ENCODE results near the gene SRCAP. TPM values are rescaled to one million over a fixed set of nuclear protein-coding genes. Genes with fewer than 3 reads are reported as not detected.

Gene SRCAP
- total RNA-seq, 1 donor from 2014 or later, result 47.8 TPM

DNA sequence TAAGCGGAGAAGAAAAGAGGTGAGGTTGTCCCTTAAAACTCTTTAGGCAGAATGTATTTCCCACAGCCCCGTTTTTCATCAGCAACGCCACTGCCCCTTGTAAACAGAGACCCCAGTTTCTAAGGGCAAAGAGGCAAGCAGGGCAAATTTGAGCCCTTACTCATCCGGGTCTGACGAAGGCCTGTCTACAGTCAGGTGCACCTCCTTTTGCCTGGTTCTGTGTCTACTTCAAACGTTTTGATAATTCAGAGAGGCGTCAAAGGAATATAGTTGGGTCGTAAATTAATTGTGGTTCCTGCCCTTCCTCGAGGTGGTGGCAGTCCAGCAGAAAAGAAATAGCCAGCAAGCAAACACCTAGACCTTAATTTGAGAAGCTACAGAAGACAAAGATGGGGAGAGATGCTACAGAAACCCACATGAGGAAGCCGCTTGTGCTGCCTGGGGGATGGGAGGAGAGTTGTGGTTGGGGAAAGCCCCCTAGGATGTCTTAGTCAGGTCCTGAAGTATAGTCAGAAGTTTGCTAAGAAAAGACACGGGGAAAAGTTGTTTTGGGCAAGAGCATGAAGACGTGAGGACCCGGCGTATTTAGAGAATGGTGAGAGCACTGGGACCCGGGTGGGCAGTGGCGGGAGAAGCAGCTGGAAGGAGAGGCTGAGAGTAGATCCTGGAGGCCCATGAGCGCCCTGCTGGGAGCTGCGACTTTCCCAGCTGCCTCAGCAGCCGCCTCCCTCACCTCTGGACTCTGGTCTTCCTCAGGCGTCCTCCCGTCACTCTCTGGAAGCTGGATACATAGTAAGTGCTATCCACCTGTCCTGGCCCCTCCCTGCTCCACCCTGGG lies 38.3 kb upstream of the SRCAP start:
- no peak for DNase-seq (ENCODE audit: low spot score)
- intact Hi-C loops (cut with DNase I), result no loop called here

DNA sequence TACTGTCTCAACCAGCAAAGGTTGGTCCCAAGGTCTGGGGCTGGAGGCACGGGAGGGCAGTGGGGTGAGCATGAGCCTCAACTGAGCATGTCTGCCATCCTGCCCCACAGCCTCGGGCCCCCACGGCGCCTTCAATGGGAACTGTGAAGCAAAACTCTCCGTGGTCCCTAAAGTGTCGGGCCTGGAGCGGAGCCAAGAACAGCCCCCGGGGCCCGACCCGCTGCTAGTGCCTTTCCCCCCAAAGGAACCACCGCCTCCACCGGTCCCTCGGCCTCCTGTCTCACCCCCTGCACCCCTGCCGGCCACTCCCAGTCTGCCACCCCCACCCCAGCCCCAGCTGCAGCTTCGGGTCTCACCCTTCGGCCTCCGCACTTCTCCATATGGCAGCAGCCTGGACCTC lies 36.5 kb upstream of the SRCAP start:
- no peak for DNase-seq (ENCODE audit: low spot score)
- intact Hi-C loops (cut with DNase I), result no loop called here

DNA sequence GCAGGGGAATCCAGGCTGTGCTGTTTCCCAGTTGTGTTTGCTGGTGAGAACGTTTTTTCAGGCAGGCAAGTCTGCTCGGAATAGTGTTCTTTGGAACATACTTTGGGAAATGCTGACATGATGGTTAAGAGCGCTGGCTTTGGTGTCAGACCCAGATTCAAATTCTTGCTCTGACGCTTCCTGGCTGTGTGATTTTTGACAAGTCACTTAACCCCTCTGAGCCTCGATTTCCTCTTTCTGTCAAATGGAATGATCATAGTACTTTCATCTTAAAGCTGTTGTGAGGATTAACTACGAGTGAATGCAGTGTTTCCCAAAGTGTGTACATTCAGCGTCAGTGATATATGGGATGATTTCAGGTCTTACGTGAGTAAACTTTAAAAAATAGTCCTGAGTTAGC lies 35.9 kb upstream of the SRCAP start:
- intact Hi-C loops (cut with DNase I), result no loop called here
- no peak for DNase-seq (ENCODE audit: low spot score)

DNA sequence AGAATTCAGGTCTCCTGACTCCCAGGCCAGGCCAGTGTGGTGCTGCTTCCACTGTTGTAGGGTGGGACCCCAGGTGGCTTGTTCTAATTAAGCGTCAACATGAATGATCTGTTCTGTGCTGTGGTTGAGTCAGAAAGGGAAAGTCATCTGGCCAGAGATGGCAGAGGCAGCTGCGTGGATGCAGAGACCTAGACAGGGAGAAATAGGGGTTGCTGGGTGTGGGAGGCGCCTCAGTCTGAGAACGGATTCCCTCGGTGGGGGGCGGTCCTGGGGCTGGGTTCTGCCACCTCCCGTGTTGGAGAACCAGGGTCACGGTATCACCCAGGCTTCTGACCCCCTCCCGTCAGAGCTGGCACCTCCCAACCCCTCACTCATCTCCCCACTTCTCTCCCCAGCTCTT lies 35.2 kb upstream of the SRCAP start:
- no peak for DNase-seq (ENCODE audit: low spot score)
- intact Hi-C loops (cut with DNase I), result no loop called here

DNA sequence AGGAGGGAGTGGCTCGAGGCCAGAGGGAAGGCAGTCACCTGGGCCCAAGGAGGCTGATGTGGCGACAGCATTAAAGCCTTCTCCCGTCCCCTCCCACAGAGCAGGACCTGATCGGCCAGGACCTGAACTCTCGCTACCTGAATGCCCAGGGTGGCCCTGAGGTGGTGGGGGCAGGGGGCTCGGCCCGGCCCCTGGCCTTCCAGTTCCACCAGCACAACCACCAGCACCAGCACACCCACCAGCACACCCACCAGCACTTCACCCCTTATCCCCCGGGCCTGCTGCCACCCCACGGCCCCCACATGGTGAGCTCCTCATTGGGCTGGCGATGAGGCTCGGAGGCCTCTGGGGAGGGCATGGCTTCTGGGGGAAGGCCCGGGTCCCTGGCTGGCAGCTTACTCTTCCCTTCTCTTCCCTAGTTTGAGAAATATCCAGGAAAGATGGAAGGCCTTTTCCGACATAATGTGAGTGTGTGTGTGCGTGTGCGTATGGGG lies 34.3 kb upstream of the SRCAP start:
- no peak for DNase-seq (ENCODE audit: low spot score)
- intact Hi-C loops (cut with DNase I), result no loop called here

DNA sequence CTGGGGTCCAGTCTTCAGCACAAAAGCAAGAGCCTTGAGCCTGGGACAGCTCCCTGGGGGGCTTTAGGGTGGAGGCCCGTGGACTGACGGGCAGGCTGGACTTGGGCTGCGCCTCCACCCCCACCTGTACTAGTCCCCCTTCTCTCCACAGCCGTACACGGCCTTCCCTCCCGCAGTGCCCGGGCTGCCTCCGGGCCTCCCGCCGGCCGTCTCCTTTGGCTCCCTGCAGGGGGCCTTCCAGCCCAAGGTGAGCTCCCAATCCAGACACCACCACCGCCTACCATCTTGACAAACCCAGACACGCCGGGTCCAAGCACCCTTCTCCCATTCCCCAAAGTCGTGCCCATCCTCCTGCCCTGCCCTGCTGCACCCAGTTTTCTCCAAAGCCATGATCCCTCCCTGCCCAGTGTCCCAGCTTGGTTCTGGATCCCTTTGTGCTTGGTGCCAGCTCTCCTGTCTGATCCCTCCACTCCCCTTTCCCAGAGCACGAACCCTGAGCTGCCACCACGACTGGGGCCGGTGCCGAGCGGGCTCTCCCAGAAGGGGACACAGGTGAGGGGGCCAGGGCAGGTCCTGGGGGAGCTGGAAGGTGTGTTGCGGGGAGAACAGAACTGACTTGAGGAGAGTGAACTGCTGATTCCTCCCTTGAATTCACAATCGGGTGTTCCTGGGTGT lies 33.7 kb upstream of the SRCAP start:
- DNase-seq (ENCODE audit: low spot score), result no peak
- intact Hi-C loops (cut with DNase I), result no loop called here

DNA sequence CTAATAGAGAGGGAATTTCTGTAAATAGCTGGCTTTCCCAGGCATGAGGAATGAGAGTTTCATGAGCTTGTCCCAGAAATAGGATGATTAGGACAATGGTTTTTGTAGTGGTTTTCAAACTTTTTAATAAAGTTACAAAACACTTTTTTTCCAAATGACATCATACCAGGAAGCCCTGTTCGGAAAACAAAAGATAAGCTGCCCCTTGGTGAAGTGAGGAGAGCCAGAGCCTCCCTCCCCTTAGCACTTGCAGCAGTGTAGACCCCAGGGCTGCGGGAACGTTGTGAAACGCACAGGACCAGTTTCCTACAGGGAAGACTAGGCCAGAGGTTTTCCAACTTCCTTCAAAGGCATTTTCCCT lies 33.2 kb upstream of the SRCAP start:
- intact Hi-C loops (cut with DNase I), result no loop called here
- DNase-seq (ENCODE audit: low spot score), result no peak

DNA sequence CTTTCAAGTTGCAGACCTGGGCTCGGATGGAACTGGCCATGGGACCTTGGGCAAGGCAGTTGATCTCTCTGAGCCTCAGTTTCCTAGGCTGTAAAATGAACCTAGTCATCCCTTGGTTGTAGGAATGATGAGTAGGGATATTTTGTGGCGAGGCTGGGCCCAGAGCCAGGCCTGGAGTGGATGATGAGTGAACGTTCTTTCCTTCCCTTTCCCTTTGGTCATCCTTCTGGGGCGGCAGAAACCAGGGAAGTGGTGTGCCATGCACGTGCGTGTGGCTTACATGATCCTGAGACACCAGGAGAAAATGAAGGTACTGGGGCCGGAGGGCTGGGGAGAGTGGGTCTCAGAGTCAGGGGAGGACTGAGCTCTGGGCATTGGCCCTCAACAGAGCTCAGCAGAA lies 32.3 kb upstream of the SRCAP start:
- DNase-seq (ENCODE audit: low spot score), result no peak
- intact Hi-C loops (cut with DNase I), result no loop called here

DNA sequence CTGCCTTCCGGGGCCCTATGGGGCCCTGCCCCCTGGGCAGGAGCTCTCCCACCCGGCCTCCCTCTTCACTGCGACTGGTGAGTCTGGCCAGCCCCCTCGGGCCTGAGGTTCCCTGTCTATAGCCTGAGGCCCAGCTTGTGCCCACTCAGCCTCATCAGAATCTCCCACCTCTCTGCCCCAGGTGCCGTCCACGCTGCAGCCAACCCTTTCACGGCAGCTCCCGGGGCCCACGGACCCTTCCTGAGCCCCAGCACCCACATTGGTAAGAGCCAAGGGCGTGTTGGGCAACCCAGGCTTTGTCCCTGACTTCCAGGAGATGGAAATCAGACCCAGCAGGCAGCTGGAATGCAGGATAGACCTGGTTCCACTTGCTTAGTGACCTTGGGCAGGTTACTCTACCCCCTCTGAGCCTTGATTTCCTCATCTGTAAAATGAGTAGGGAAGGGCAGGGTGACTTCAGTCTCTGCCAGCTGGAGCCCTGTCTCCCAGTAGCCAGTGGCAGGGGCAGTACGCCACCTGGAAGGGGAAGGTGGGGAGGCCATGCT lies 31.5 kb upstream of the SRCAP start:
- intact Hi-C loops (cut with DNase I), result no loop called here
- no peak for DNase-seq (ENCODE audit: low spot score)

DNA sequence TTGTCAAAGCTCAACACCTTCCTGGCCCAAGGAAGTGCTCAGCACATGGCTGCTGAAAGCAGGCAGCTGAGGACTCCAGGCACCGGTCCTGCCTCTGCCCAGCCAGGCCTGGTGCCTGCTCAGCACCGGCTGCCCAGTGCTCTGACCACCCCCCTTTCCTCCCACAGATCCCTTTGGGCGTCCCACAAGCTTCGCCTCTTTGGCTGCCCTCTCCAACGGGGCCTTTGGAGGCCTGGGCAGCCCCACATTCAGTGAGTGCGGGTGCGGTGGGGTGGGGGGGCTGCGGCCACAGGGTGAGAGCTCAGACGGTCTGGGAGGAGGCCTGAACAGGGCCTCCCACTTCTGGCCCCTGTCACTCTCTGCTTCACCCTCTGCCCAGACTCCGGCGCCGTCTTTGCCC lies 30.6 kb upstream of the SRCAP start:
- no peak for DNase-seq (ENCODE audit: low spot score)
- intact Hi-C loops (cut with DNase I), result no loop called here

DNA sequence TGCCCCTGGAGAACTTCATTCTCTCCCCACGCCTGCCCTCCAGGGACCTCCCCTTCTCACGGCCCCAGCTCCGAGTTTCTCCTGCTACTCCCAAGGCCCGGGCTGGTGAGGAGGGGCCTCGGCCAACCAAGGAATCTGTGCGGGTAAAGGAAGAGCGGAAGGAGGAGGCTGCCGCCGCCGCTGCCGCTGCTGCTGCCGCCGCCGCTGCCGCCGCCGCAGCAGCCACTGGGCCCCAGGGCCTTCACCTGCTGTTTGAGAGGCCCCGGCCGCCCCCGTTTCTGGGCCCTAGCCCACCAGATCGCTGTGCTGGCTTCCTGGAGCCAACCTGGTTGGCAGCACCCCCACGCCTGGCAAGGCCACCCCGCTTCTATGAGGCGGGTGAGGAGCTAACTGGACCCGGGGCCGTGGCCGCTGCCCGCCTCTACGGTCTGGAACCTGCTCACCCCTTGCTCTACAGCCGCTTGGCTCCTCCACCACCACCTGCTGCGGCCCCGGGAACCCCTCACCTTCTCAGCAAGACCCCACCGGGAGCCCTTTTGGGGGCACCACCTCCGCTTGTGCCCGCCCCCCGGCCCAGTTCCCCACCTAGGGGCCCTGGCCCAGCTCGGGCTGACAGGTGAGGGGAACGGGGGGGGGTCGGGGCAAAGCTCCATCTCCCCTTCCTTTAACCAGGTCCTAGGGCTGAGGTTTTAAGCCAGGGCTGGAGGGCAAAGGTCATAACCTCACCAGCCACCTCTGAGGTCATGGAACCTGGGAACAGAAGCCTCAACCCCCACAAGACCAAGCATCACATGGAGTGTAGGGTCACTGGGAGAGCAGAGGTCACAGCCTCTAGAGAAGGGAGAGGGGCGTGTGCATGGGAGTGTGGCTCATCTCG lies 29.7 kb upstream of the SRCAP start:
- intact Hi-C loops (cut with DNase I), result no loop called here
- DNase-seq (ENCODE audit: low spot score), result no peak

DNA sequence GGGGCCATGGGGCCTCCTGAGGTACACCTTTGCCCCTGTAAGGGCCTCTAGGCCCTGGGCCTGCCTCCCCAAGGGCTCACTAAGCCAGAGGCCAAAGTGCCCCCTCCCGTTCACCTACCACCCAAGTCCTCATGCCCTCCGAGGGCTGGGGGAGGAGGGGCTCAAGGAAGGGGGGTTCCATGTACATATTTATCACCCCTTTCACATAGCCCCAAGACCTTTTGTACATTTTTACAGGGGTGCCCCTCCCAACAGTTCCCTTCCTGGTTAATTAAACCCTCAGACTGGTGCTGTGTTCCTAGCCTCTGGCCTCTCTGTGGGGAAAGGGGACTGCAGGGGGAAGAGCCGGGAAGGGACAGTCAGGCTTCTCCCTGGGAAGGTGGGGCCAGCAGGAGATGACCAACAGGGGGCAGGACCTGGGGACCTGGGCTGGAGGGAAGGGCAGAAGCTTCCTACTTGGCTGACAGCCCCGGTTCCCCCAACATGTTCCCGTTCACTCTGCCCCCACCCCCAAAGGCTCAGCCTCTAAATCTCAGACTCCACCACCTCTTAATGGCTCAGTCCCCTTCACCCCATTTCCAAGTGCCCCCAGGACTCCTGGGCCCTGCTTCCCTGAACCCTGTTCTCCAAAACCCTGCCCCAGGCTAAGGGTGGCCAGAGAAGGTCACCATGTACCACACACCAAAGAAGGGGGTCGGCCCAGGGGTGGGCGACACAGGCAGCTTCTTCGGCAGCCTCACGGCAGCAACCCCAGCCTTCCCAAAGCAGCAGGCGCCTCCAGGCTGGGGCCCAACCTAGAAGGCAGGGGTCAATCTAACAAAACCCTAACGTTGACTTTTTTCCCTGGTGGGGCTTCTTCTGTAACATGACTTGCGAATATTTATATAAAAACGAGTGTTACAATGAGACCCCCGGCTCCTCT lies 28.8 kb upstream of the SRCAP start:
- intact Hi-C loops (cut with DNase I), result no loop called here
- no peak for DNase-seq (ENCODE audit: low spot score)

DNA sequence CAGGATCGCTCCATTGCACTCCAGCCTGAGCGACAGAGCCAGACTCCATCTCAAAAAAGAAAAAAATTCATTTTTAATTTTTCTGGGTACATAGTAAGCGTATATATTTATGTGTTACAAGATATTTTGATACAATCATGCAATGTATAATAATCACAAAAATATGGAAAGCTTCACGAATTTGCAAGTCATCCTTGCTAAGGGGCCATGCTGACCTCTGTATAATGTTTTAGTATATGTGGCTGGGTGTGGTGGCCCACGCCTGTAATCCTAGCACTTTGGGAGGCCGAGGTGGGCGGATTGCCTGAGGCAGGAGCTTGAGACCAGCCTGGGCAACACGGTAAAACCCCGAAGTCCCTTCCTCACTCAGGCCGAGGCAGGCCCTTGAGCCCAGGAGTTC lies 23.8 kb upstream of the SRCAP start:
- no peak for DNase-seq (ENCODE audit: low spot score)
- intact Hi-C loops (cut with DNase I), result no loop called here

DNA sequence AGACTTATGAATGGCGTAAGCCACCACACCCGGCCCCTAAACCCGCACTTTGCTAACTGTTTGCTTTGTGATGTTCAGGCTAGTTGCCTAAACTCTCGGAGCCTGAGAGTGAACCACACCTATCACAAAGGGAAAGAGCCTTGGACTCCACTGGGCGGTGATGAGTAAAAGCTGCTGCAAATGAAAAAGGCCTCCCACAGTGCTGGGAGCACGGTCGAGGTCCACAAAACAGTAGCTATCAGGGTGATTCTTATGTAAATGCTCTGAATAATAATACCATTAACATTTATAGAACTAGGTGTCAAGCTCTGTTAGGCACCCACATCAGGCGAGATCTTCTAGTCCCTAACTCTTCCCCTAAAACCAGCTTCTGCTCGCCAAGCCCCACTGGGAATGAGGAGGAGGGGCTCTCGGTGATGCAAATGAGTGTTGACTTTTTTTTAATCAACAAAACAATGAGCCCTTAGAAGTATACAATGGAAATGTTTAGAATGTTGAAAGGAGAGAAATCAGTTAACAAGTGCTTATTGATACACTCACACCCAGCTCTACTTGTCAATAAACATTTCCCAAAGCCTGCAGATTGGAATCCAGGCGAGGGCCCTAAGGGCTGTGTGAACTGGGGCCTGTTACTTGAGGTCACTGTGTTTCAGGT lies 20.9 kb upstream of the SRCAP start:
- intact Hi-C loops (cut with DNase I), result no loop called here
- DNase-seq (ENCODE audit: low spot score), result no peak

DNA sequence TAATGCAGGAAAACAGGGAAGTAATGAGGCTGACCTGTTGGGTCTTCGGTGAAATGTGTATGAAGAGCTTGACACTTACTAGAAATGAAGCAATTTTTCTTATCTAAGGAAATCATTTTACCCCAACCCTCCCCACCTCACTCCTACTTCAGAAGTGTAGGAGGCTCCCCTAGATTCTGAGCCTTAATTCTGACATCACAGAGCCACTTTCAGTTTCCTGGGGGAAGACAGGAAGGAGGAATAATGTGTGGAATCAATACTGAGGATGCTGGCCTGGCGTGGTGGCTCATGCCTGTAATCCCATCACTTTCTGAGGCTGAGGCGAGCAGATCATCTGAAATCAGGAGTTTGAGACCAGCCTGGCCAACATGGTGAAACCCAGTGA lies 20.4 kb upstream of the SRCAP start:
- intact Hi-C loops (cut with DNase I), result no loop called here
- no peak for DNase-seq (ENCODE audit: low spot score)

DNA sequence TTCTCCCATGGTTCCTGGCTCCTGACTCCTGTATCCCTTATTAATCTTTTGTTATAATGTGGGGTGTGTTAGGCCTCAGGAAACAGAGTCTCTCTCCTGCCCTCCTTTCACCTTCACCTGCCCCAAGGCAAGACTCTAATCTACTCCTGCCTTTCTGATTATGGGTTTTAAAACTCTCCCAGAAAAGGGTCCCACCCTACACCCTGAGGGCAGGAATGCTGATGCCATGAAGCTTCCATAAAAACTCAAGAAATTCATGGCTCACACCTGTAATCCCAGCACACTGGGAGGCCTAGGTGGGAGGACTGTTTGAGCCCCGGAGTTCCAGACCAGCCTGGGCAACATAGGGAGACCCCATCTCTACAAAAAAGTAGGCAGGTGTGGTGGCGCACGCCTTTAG lies 18.6 kb upstream of the SRCAP start:
- intact Hi-C loops (cut with DNase I), result no loop called here
- no peak for DNase-seq (ENCODE audit: low spot score)

DNA sequence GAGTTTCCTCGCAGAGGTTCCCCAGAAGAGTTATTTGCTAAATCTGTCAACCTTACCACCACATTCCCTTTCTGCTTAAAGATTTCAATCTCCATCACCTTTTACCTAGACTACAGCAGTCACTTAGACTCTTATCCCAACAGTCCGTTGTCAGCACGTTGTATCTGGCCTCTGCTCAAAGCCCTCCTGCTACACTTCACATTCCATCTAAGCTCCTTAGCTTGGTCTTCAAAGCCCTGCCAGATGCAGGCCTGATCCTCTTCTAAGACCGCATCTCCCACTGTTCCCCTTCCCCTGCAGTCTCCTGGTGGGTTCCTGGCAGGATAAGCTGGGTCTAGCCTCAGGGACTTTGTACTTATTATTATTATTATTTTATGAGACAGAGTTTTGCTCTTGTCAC lies 10.3 kb upstream of the SRCAP start:
- no peak for DNase-seq (ENCODE audit: low spot score)
- intact Hi-C loops (cut with DNase I), result no loop called here

DNA sequence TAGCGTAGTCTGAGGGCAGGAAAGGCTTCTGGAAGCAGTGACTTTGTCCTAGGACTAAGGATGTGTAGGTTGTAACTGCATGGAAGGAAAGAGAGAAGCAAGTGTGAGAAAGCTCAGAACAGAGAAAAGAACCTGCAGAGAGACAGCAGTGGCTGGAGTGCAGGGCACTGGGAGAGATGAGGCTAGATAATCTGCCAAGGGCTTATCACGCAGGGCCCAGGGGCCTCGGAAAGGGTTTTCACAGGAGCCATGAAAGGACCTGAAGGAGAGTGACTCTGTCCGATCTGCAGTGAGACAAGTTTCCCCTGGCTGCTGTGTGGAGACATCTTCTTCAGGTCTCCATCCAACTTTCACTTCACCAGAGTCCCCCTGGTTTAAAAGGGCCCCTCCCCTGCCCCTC lies 7.1 kb upstream of the SRCAP start:
- intact Hi-C loops (cut with DNase I), result loop anchor here (5.0 kb wide), 1 partner anchor 240 kb away; no protein-coding TSS in a partner anchor
- DNase-seq (ENCODE audit: low spot score), result no peak
